HepG2 (cell line): ENCODE measurements around the gene C6orf132. TPM values are rescaled to one million over a fixed set of nuclear protein-coding genes. Genes with fewer than 3 reads are reported as not detected.

Experiments
- ATAC-seq: fragments of 200-7000 bp; cut with Tn5 transposase; 3 replicates; pipeline ENCODE4 v1.9.1; 2020; ENCODE audit warnings: mild to moderate bottlenecking, moderate library complexity
- BruUV-seq: library from RNA; stranded (reverse); fragments of 400-500 nt; replicated peaks from 2 replicates; lab custom pipeline; 2021; lab: Mats Ljungman, UMichigan
- CTCF ChIA-PET: fragments of 300-600 bp; formaldehyde crosslinking; extraction: SDS; loops from one replicate; lab custom pipeline; 2021; ENCODE audit warnings: low total read pairs, inconsistent platforms, low intra/inter-chr PET ratio; lab: Yijun Ruan, JAX
- POLR2A ChIA-PET: fragments of 350-600 bp; sonication (Branson Sonifier 250); formaldehyde crosslinking; loops from one replicate; lab custom pipeline; 2020; ENCODE audit warnings: antibody characterized with exemption, inconsistent platforms; lab: Yijun Ruan, JAX
- DNase-seq: peaks from one replicate; pipeline ENCODE4 v3.0.0-alpha.2; 2015; ENCODE audit warnings: low spot score
- FAIRE-seq: peaks from 3 replicates; lab custom pipeline; 2011; peaks lifted over from hg19 to GRCh38; lab: Jason Lieb, UNC
- H2AFZ ChIP-seq: one replicate; pipeline ENCODE4 v1.6.1; 2011; ENCODE audit warnings: low read length, inconsistent platforms
- H3K27ac ChIP-seq: fragments of 300-600 bp; 3 replicates; pipeline ENCODE4 v1.8.0; 2011; ENCODE audit warnings: mixed run types, mild to moderate bottlenecking, mixed read lengths, low read length, inconsistent platforms; ENCODE audit not compliant: insufficient read depth; ENCODE audit errors: extremely low read length
- H3K27me3 ChIP-seq, 2 experiments: fragments of 200-600 bp in 1 of 2; 2 replicates in 1 of 2; 3 replicates in 1 of 2; pipeline versions ENCODE4 v1.6.0 to v1.8.0; 2011; ENCODE audit warnings: low read length in 2 of 2, mild to moderate bottlenecking in 2 of 2, moderate library complexity in 2 of 2, inconsistent platforms in 1 of 2; ENCODE audit not compliant: insufficient read depth in 2 of 2, control insufficient read depth in 1 of 2
- H3K36me3 ChIP-seq, 2 experiments: fragments of 200-600 bp in 1 of 2; replicated peaks in 1 of 2; 2 replicates in 1 of 2; 3 replicates in 1 of 2; pipeline versions ENCODE4 v1.5.1 to v1.8.0; 2011; ENCODE audit warnings: low read length in 2 of 2, inconsistent platforms in 1 of 2; ENCODE audit not compliant: insufficient read depth in 2 of 2, control insufficient read depth in 1 of 2
- H3K4me1 ChIP-seq: 2 replicates; pipeline ENCODE4 v1.5.1; 2012; ENCODE audit warnings: low read length, inconsistent platforms; ENCODE audit not compliant: insufficient read depth
- H3K4me2 ChIP-seq: 2 replicates; pipeline ENCODE4 v1.6.0; 2011; ENCODE audit warnings: low read depth, low read length, inconsistent platforms
- H3K4me3 ChIP-seq, 3 experiments: fragments of 200-600 bp in 1 of 3; sonication (generic), shearing (Covaris generic) in 1 of 3; replicated peaks in 1 of 3; 2 replicates each; pipeline ENCODE4 v1.5.1; 2011 to 2016; ENCODE audit warnings: low read length in 3 of 3, inconsistent platforms in 2 of 3, low read depth in 2 of 3, mild to moderate bottlenecking in 2 of 3, control low read depth in 1 of 3, mixed read lengths in 1 of 3; ENCODE audit not compliant: insufficient read depth in 1 of 3
- H3K79me2 ChIP-seq: one replicate; pipeline ENCODE4 v1.6.1; 2011; ENCODE audit warnings: low read length, inconsistent platforms; ENCODE audit not compliant: insufficient read depth
- H3K9ac ChIP-seq: 2 replicates; pipeline ENCODE4 v1.6.0; 2011; ENCODE audit warnings: mild to moderate bottlenecking, low read depth, low read length, inconsistent platforms; ENCODE audit not compliant: insufficient read depth
- H3K9me3 ChIP-seq: 2 replicates; pipeline ENCODE4 v1.5.1; 2012; ENCODE audit warnings: mild to moderate bottlenecking, low read length
- H4K20me1 ChIP-seq: 2 replicates; pipeline ENCODE4 v1.6.0; 2011; ENCODE audit warnings: inconsistent platforms, mild to moderate bottlenecking, low read length, moderate library complexity; ENCODE audit not compliant: insufficient read depth
- MED13 ChIP-seq: sonication (generic); formaldehyde crosslinking; IDR thresholded peaks from 2 replicates; pipeline ENCODE4 v1.5.0; 2020; ENCODE audit warnings: missing genetic modification reagents
- SNAPC2 ChIP-seq: sonication (generic); formaldehyde crosslinking; IDR thresholded peaks from 2 replicates; pipeline ENCODE4 v1.8.1; 2022; ENCODE audit warnings: mild to moderate bottlenecking, missing genetic modification reagents
- WIZ ChIP-seq: sonication (generic); formaldehyde crosslinking; IDR thresholded peaks from 2 replicates; pipeline ENCODE4 v1.5.1; 2020; ENCODE audit warnings: mild to moderate bottlenecking, missing genetic modification reagents
- ZNF629 ChIP-seq: sonication (generic); formaldehyde crosslinking; conservative IDR thresholded peaks from 2 replicates; pipeline ENCODE4 v1.5.0; 2020; ENCODE audit warnings: missing genetic modification reagents
- ZNF687 ChIP-seq: sonication (generic); formaldehyde crosslinking; IDR thresholded peaks from 2 replicates; pipeline ENCODE4 v1.5.1; 2020; ENCODE audit warnings: mild to moderate bottlenecking, missing genetic modification reagents, moderate library complexity
- WGBS: methylation state at CpG from one replicate; pipeline ENCODE4 v1.1.6; 2017; ENCODE audit warnings: low lambda C conversion rate; 5-methylcytosine and 5-hydroxymethylcytosine counted together
- in situ Hi-C: cut with HindIII; loops from 2 replicates; pipeline ENCODE4 v1.10.0; 2017; ENCODE audit warnings: low pct_unique_long_range_greater_than_20kb; ENCODE audit not compliant: extremely low pct_ligation_motif_present
- intact Hi-C: fragments of 100-400 bp; cut with micrococcal nuclease; formaldehyde crosslinking; loops from one replicate; pipeline ENCODE4 v1.10.0; 2022; ENCODE audit not compliant: unreplicated experiment
- polyA plus RNA-seq, 8 experiments: library from polyadenylated mRNA; depleted of rRNA in 3 of 8; stranded (reverse) in 7 of 8; unstranded in 1 of 8; fragments of >200 nt; fragmentation: Illumina TruSeq in 4 of 8; extraction: Trizol in 4 of 8; gene quantifications; 2 replicates each; pipeline versions ENCODE4 v1.2.1 to v1.2.3, GENCODE V29; 2011 to 2016; ENCODE audit warnings: low read depth in 4 of 8, missing spikeins in 1 of 8, mixed read lengths in 1 of 8; ENCODE audit not compliant: insufficient read depth in 1 of 8
- total RNA-seq, 5 experiments: library from RNA; depleted of rRNA; stranded (reverse); fragments of >200 nt; fragmentation: Illumina TruSeq; extraction: Trizol; gene quantifications; 2 replicates each; pipeline ENCODE4 v1.2.3, GENCODE V29; 2016; ENCODE audit warnings: low read depth in 1 of 5
- TF ChIP-seq, protein P1 (sequence below): sonication (generic); formaldehyde crosslinking; IDR thresholded peaks from 2 replicates; pipeline ENCODE4 v1.4.0; 2020; ENCODE audit warnings: low read depth, mild to moderate bottlenecking, missing genetic modification reagents

C6orf132 gene
- total and polyA plus RNA-seq, 2 of the 13 experiments (the other 11 are each of a cell fraction or from before 2014, with no cell fraction given) = 0.78 to 3.0 TPM

DNA sequence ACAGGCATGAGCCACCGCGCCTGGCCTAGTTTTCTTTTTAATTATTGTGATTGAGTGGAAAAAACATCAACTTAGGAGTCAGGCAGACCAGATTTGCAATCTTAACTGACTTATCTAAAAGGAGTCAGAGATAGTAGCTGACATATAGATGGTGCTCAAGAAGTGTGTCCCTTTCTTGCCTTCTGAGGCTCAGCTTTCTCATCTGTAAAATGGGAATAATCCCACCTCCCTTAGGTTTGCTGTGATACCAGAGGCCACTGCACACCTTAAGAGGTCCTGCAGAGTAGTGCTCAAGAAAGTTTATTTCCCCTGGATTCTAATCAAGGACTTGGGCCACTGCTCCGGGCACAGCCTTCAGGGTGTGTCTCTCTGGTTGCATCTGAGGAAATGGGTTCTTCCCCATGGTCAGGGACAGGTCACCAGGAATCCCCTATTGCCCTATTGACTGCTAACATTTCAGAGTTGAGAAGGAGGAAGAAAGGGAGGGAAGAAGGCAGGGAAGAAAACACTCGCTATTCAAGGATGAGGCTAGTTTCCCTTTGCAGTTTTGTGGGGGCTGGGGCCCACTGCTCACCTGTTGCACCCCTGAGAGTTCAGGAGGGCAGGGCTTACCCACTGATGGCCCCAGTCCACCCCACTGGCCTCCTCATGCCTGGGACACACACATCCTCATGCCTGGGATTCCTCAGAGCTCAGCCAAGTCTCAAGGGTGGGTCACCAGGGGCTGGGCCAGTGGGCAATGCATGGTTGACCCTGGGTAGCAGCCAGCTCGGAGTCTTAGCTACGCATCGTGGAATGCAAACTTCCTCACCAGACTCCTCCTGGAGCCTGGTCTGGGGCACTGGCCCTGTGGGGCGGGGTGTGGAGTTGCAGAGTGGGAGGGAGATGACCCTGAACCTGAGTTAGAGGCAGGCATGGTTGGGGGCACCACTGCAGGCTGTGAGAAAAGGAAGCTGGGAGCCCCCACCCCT lies 21.2 kb downstream of the C6orf132 start:
- DNase-seq (no peak), ATAC-seq (no peak)
- Histone ChIP-seq H2AFZ (no peak overlapping the region), H3K4me1 (peaks cover 32% of the 10 kb centered on the region), H3K79me2 (no peaks in the 10 kb centered on the region)
- in situ Hi-C loops = no loop called here
- TF ChIP-seq MED13 (CRISPR knock-in tag) (no peak), WIZ (CRISPR knock-in tag) (no peak), ZNF629 (peak; percentile 78), SNAPC2 (no peak), ZNF687 (CRISPR knock-in tag) (peak; percentile 11; the same call in 1 of the 2 replicates)
- TF ChIP-seq, protein P1, sequence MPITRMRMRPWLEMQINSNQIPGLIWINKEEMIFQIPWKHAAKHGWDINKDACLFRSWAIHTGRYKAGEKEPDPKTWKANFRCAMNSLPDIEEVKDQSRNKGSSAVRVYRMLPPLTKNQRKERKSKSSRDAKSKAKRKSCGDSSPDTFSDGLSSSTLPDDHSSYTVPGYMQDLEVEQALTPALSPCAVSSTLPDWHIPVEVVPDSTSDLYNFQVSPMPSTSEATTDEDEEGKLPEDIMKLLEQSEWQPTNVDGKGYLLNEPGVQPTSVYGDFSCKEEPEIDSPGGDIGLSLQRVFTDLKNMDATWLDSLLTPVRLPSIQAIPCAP (CRISPR knock-in tag) = no peak
- TF ChIP-seq, all 625 proteins: peak for 2
- intact Hi-C loops = no loop called here
- H3K9ac ChIP-seq = no peak overlapping the region
- no peak overlapping the region for H3K27ac ChIP-seq
- H3K27me3 ChIP-seq = no peaks in the 10 kb centered on the region
- H3K9me3 ChIP-seq = no peaks in the 10 kb centered on the region
- H3K4me2 ChIP-seq = no peak overlapping the region
- no peaks in the 10 kb centered on the region for H4K20me1 ChIP-seq
- POLR2A ChIA-PET = interaction anchor here (1.7 kb wide), 1 partner anchor 16 kb away, joined by 6 read pairs; no protein-coding TSS in a partner anchor
- WGBS = 94% methylated on average over 5 of the region's 8 CpGs
- no peak for FAIRE-seq
- H3K4me3 ChIP-seq = no peak overlapping the region
- H3K36me3 ChIP-seq = no peaks in the 10 kb centered on the region
- no TSS peak for BruUV-seq
- CTCF ChIA-PET = no interaction called here
